ENCODE data around the gene SLC16A10.

The SLC16A10 gene

DNA sequence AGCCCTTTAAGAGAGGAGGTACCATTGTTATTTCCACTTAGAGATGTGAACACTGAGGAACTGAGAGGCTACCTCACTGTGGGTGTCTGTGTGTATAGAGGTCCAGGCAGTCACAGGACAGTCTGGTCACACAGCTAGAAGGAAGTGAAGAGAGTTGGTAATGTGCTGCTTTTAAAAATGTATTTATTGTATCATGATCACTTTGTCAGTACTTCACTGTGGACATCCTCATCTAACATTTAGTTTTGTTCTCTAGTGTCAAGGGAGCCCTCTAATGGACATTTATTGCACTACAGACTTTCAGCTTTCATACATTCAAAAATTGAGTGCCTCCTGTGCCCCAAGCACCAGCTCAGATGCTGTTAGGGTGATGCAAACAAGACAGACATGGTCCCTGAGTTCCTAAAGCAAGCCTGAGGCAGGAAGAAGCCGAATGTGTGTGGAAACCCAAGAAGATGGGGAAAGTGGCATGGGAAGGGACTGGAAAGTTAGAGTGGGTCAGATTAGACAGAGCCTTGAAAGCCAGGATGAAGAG is 123.0 kb downstream of the SLC16A10 start:
- no peak overlapping the region for H3K4me3 ChIP-seq (ENCODE audit: control insufficient read depth, low read depth, low read length)
- TF ChIP-seq, protein P1, sequence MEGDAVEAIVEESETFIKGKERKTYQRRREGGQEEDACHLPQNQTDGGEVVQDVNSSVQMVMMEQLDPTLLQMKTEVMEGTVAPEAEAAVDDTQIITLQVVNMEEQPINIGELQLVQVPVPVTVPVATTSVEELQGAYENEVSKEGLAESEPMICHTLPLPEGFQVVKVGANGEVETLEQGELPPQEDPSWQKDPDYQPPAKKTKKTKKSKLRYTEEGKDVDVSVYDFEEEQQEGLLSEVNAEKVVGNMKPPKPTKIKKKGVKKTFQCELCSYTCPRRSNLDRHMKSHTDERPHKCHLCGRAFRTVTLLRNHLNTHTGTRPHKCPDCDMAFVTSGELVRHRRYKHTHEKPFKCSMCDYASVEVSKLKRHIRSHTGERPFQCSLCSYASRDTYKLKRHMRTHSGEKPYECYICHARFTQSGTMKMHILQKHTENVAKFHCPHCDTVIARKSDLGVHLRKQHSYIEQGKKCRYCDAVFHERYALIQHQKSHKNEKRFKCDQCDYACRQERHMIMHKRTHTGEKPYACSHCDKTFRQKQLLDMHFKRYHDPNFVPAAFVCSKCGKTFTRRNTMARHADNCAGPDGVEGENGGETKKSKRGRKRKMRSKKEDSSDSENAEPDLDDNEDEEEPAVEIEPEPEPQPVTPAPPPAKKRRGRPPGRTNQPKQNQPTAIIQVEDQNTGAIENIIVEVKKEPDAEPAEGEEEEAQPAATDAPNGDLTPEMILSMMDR (IDR thresholded peaks at IDR 0.05; ENCODE audit: control insufficient read depth, insufficient read depth, low read depth, low read length, missing control alignments) = peak; percentile 67
- DNase-seq (ENCODE audit: low read depth) = peak; percentile 32

DNA sequence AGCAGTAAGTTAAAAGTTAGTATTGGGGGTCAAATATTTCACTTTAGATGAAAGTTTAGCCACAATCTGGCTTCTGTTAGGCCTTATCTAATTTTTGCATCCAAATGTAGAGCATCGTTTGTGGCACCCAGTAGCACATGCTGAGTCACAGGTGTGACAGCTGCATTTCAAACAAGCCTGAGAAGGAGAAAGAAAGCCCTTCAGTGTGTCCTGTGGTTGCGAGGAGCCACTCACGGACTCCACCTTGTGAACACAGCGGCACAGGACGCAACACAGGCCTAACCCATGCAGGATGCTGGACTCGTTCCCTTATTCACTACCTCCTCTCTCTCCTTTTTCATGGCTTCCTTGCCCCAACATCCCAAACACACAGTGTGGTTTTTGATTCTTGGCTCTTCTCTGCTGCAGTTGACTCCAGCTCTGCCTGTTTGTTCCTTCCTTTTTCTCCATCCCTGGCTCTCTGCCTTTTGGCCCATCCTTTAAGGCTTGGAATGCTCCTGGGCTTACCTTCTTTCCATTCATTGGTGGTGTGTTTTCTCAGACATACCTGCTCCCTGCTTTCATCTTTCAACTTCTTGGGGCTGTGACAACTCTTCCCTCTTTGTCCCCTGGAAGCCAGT is 124.2 kb downstream of the SLC16A10 start:
- no peak overlapping the region for H3K4me3 ChIP-seq (ENCODE audit: control insufficient read depth, low read depth, low read length)
- TF ChIP-seq, protein P1 (IDR thresholded peaks at IDR 0.05; ENCODE audit: control insufficient read depth, insufficient read depth, low read depth, low read length, missing control alignments) = no peak
- no peak for DNase-seq (ENCODE audit: low read depth)

DNA sequence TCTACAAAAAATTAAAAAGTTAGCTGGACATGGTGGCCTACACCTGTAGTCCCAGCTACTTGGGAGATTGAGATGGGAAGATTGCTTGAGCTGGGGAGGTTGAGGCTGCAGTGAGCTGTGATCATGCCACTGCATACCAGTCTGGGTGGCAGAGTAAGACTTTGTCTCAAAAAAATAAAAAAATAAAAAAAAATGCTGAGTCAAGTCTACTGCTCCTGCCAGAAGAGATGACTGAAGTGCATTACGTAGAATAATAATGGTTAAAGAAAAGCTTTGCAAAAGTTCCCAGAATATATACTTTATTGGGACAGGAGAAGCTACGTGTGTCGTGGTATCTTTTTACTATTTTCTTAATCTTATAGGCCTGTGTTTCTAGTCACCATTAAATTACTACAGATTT is 125.3 kb downstream of the SLC16A10 start:
- H3K4me3 ChIP-seq (ENCODE audit: control insufficient read depth, low read depth, low read length) = no peak overlapping the region
- TF ChIP-seq, protein P1 (IDR thresholded peaks at IDR 0.05; ENCODE audit: control insufficient read depth, insufficient read depth, low read depth, low read length, missing control alignments) = no peak
- no peak for DNase-seq (ENCODE audit: low read depth)

GRCh38 chr6:111215131-111215530 is 127.8 kb downstream of the SLC16A10 start:
- TF ChIP-seq, protein P1 (IDR thresholded peaks at IDR 0.05; ENCODE audit: control insufficient read depth, insufficient read depth, low read depth, low read length, missing control alignments) = no peak
- DNase-seq (ENCODE audit: low read depth) = no peak
- H3K4me3 ChIP-seq (ENCODE audit: control insufficient read depth, low read depth, low read length) = no peak overlapping the region

DNA sequence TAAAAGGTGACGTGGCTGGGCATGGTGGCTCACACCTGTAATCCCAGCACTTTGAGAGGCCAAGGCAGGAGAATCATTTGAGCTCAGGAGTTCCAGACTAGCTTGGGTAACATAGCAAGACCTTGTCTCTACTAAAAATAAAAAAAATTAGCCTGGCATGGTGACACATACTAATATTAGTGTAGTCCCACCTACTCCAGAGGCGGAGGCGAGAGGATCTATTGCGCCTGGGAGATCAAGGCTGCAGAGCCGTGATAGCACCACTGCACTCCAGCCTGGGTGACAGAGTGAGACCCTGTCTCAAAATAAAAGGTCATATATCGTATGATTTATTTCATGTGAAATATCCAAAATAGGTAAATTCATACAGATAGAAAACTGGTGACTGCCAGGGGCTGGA is 132.5 kb downstream of the SLC16A10 start:
- no peak for DNase-seq (ENCODE audit: low read depth)

DNA sequence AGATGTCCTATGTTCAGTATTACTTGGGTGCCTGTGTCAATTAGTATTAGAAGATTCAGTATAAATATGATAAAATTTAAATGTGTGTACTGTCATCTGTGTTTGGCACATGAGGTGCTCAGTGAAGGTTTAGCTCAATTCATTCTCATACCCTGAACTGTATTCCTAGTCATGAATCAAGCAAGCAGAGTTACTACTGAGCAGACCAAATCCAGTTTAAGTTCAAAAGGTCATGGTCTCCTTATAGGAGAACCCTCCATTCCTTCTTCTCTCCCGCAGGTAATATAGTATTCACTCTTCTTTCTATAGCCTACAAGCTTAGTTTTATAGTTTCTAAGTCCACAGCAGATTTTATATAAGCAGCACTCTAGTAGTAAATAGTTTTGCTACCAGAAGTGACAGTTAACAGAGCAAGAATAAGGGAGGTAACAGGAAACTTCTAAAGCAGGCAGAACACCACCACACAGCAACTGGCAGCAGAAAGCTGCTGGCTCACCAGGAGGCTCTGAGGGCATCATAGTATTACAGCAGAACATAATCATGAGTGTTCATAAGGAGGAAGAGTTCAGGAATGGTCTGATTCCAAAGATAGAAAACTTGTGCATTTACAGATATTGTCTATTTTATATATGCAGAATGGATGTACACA is 133.2 kb downstream of the SLC16A10 start:
- no peak overlapping the region for H3K4me3 ChIP-seq (ENCODE audit: control insufficient read depth, low read depth, low read length)
- TF ChIP-seq, protein P1 (IDR thresholded peaks at IDR 0.05; ENCODE audit: control insufficient read depth, insufficient read depth, low read depth, low read length, missing control alignments) = no peak
- DNase-seq (ENCODE audit: low read depth) = no peak

More for the DNA sequence above, 132.5 kb downstream of the SLC16A10 start:
- TF ChIP-seq, protein P1 (IDR thresholded peaks at IDR 0.05; ENCODE audit: control insufficient read depth, insufficient read depth, low read depth, low read length, missing control alignments) = no peak
- H3K4me3 ChIP-seq (ENCODE audit: control insufficient read depth, low read depth, low read length) = no peak overlapping the region

Measured in AG09309 (cell line).